KOPT-K1 (cell line): ENCODE results near the gene CACNB1.

Experiments
- H3K27ac ChIP-seq: fragments of 200-600 bp; sonication (generic); 2 replicates; pipeline ENCODE4 v1.5.1; 2016; ENCODE audit warnings: antibody characterized with exemption, mild to moderate bottlenecking, low read depth, low read length; ENCODE audit not compliant: poor library complexity, severe bottlenecking
- H3K36me3 ChIP-seq: fragments of 200-600 bp; sonication (generic); 2 replicates; pipeline ENCODE4 v1.5.1; 2017; ENCODE audit warnings: antibody characterized with exemption, mild to moderate bottlenecking, low read length, moderate library complexity; ENCODE audit not compliant: insufficient read depth
- H3K9me3 ChIP-seq: fragments of 200-600 bp; sonication (generic); 2 replicates; pipeline ENCODE4 v1.5.1; 2017; ENCODE audit warnings: antibody characterized with exemption, low read length, mild to moderate bottlenecking; ENCODE audit not compliant: insufficient read depth, poor library complexity, severe bottlenecking

The CACNB1 gene

DNA sequence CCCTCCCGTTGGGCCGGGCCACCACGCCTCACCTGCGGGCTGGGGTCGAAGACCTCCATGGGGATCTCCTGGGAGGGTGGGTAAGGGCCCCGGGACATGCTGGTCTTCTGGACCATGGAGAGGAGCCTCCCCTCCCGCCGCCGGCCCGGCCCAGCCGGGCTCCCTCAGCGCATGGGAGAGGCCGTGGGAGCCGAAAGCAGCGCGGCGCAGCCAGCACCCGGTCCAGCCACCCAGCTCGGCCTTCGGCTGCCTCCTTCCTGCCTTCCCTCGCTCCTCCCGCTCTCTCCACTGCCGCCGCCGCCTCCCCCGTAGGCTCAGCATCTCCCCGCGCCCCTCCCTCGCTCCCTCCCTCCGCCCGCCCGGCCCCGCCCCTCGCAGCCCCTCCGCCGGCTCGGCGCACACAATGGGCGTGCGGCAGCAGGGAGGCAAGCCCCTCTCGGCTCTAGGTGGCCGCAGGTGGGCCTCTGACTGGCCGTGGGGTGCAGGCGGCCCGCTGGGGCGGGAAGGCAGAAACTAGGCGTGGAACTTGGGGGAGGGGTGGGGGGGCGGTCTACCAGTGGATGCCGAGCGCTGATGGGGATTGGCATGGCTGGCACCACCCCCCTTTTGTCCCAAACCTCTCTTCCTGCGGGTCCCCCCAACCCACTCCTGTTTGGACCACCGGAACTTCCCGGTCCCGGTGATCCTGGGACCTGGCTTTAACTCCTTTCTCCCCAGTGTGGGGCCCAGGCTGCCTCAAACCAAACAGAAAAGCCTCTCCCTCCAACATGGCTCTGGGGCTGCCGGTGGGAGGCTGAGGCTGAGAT lies at the start of gene CACNB1:
Gene CACNB1 (minus strand): TSS at position 290 of the 806 bp plus-strand sequence. CDS start 174 bp downstream, at position 116.
- no peaks in the 10 kb centered on the region for H3K9me3 ChIP-seq
- peaks cover 45% of the 10 kb centered on the region for H3K36me3 ChIP-seq
- peak within 1 kb of the TSS; percentile 99 for H3K27ac ChIP-seq

DNA sequence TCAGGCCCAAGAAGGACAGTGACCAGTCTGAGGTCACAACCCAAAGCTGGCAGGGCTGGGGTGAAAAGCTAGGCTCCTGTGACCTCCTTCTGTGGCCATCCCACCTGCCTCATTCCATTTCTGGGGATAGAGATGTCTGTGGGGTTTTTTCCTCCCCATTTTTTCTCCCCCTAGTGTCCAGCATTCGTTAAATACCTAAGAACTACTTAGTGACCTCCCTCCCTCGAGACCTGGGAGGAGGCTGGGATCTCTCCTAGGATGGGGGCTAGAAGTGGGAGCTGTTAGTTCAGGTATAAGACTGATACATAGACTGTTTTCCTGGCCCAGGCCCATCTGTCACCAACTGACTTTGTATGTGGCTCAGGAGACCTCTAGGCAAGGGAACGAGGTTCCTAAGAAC lies 48.8 kb upstream of the CACNB1 start:
- H3K9me3 ChIP-seq = no peaks in the 10 kb centered on the region
- no peaks in the 10 kb centered on the region for H3K36me3 ChIP-seq
- no peak overlapping the region for H3K27ac ChIP-seq

- H3K9me3 ChIP-seq = no peaks in the 10 kb centered on the region
- no peaks in the 10 kb centered on the region for H3K36me3 ChIP-seq
- H3K27ac ChIP-seq = peak overlapping the region; percentile 6
These were observed 47.4 kb upstream of the CACNB1 start for GRCh38 chr17:39244600-39245570.

GRCh38 chr17:39244016-39244599 lies 46.6 kb upstream of the CACNB1 start:
- Histone ChIP-seq H3K27ac (peak overlapping the region; percentile 6), H3K36me3 (no peaks in the 10 kb centered on the region), H3K9me3 (no peaks in the 10 kb centered on the region)

DNA sequence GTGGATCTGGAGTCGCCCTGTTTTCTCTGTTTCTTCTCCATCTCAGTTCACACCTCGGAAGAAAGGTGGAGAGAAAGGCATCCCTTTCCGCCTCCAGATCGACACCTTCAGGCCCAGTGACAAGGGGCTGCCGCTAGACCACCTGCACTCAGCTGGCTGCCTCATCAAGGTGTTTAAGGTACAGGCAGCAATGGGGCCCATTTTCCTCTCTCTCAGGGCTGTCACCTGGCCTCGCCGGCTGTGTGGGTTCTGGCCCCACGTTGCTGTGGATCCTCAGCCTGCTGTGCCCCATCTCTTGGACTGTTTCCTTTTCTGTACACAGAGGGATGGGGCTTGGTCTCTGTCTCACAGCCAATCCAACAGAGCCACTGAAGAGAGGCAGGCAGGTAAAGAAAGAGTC lies 45.7 kb upstream of the CACNB1 start:
- Histone ChIP-seq H3K27ac (no peak overlapping the region), H3K36me3 (no peaks in the 10 kb centered on the region), H3K9me3 (no peaks in the 10 kb centered on the region)

DNA sequence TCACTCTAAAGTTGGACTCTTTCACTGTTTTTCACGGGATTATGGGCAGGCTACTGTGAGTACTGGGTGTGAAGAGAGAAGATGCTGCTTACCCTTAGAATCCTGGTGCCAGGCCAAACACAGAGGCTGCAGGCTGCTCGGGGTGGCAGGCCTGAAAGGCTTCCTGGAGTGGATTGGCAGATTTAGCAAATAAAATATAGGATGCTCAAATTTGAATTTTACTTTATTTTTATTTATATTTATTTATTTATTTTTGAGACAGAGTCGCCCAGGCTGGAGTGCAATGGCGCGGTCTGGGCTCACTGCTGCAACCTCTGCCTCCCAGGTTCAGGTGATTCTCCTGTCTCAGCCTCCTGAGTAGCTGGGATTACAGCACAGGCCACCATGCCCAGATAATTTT lies 43.2 kb upstream of the CACNB1 start:
- H3K27ac ChIP-seq = no peak overlapping the region
- H3K9me3 ChIP-seq = no peaks in the 10 kb centered on the region
- no peaks in the 10 kb centered on the region for H3K36me3 ChIP-seq

DNA sequence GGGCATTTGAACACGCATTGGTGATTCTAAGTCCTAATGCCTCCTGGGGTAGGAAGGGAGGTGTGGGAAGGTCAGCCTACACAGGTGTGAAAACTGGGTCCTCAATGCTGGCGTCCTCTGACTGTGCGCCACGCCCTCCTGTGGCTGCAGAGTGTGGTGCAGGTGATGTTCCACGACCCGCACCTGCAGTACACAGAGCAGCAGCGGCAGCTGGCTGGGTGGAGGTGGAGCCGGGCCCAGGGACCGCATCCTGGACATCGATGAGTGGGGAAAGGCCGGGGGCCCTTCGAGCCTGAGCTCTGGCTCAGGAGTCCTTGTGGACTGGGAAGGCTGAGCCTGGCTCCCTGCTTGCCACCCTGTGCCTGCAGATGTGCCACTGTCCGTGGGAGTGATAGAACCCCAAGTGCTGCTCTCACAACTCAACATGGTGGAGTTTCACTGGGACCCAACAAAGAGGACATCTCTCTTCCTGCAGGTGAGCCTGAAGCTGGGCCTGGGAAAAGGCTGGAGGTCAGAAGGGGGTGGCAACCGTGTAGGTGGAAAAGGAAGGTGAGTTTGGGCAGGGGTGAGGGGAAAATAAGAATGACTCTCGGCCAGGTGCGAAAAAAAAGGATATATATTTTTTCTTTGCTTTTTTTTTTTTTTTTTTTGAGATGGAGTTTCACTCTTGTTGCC lies 42.3 kb upstream of the CACNB1 start:
- Histone ChIP-seq H3K36me3 (no peaks in the 10 kb centered on the region), H3K9me3 (no peaks in the 10 kb centered on the region), H3K27ac (no peak overlapping the region)

GRCh38 chr17:39238311-39238972 lies 41.0 kb upstream of the CACNB1 start:
- peak overlapping the region; percentile 59 for H3K27ac ChIP-seq
- no peaks in the 10 kb centered on the region for H3K36me3 ChIP-seq
- H3K9me3 ChIP-seq = no peaks in the 10 kb centered on the region

- H3K9me3 ChIP-seq = no peaks in the 10 kb centered on the region
- no peaks in the 10 kb centered on the region for H3K36me3 ChIP-seq
- H3K27ac ChIP-seq = peak overlapping the region; percentile 59
These were observed 40.1 kb upstream of the CACNB1 start for GRCh38 chr17:39237586-39237985.

DNA sequence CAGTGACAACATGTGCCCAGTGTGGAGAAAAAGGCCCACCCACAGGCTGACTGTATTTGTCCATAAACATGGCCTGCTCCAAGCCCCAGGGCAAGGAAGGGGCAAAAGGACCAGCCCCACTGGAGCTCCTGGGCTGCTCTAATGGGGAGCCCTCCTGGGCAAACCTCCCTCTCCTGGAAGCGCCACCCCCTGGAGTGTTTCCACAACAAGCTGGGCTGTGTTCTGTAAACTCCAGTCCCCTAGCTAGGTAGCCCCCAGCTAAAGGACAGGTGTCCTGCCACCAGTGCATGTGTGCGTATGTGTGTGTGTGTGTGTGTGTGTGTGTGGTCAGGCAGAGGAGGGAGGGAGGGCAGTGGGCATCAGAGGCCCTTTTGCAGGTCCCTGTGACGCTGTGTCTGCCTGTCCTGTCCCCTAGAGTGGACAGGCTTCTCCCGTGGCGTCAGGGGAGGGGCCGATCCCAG lies 39.5 kb upstream of the CACNB1 start:
- Histone ChIP-seq H3K27ac (no peak overlapping the region), H3K36me3 (no peaks in the 10 kb centered on the region), H3K9me3 (no peaks in the 10 kb centered on the region)

DNA sequence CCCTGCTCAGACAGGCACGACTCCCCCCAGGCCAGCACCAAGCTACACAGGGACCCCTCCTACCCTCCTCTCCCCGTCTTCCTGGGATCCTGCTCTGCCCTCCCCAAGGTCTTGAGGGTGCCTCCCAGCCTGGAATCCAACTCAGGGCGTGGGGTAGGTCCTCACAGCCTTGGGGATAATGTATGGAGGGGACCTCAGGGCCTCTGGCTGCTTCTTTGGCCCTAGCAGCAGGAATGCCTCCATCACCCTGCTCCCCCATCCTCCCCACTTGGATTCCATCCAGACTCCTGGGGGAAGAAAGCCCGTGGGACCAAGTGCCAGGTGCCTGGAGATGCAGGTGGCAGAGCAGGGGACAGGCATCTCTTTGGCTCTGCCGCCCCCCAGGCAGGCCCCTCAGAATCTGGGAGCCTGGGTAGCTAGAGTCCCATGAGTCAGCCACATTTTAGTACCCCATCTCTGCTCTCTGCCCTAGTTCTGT lies 39.0 kb upstream of the CACNB1 start:
- no peak overlapping the region for H3K27ac ChIP-seq
- no peaks in the 10 kb centered on the region for H3K9me3 ChIP-seq

GRCh38 chr17:39235555-39236449 lies 38.3 kb upstream of the CACNB1 start:
- H3K9me3 ChIP-seq = no peaks in the 10 kb centered on the region
- H3K27ac ChIP-seq = no peak overlapping the region
- no peaks in the 10 kb centered on the region for H3K36me3 ChIP-seq

More for the DNA sequence above, 39.0 kb upstream of the CACNB1 start:
- H3K36me3 ChIP-seq = no peaks in the 10 kb centered on the region
